HCT116 (cell line): ENCODE measurements around the gene SLC22A5. TPM values are rescaled to one million over a fixed set of nuclear protein-coding genes. Genes with fewer than 3 reads are reported as not detected.

Experiments used
- ATAC-seq: fragments of 200-7000 bp; cut with Tn5 transposase; 2 replicates; pipeline ENCODE4 v1.9.1; 2020; ENCODE audit warnings: mild to moderate bottlenecking, moderate library complexity
- BruUV-seq: library from RNA; stranded (reverse); fragments of 400-500 nt; replicated peaks from 2 replicates; lab custom pipeline; 2021; lab: Mats Ljungman, UMichigan
- CTCF ChIA-PET: fragments of 300-600 bp; sonication (Branson Sonifier 250); formaldehyde crosslinking; loops from one replicate; lab custom pipeline; 2021; ENCODE audit warnings: antibody characterized with exemption; lab: Charles Lee
- POLR2A ChIA-PET: fragments of 300-600, 350-600 bp; sonication (Branson Sonifier 250); formaldehyde crosslinking; loops from one replicate; lab custom pipeline; 2021; ENCODE audit warnings: antibody characterized with exemption; lab: Charles Lee
- RAD21 ChIA-PET, 2 experiments: fragments of 300-600 bp; sonication (Branson Sonifier 250); formaldehyde crosslinking; loops; one replicate each; lab custom pipeline; 2023; ENCODE audit warnings: low total read pairs in 2 of 2; ENCODE audit not compliant: uncharacterized antibody in 2 of 2, unreplicated experiment in 2 of 2, low non-redundant PET in 1 of 2; lab: Charles Lee
- DNase-seq: peaks from one replicate; pipeline ENCODE4 v3.0.0-alpha.2; 2010; ENCODE audit warnings: low read depth, low spot score
- H2AFZ ChIP-seq: fragments of 200-600 bp; shearing (Covaris generic), sonication (generic); 2 replicates; pipeline ENCODE4 v1.6.1; 2017; ENCODE audit warnings: low read depth, mixed run types, mixed read lengths, antibody characterized with exemption, low read length; ENCODE audit not compliant: poor library complexity, severe bottlenecking
- H3K27ac ChIP-seq: 2 replicates; pipeline ENCODE4 v1.5.1; 2012; ENCODE audit warnings: low read depth, low read length
- H3K27me3 ChIP-seq: fragments of 200-600 bp; sonication (generic); 2 replicates; pipeline ENCODE4 v1.6.1; 2016; ENCODE audit warnings: mixed run types, low read length, mixed read lengths; ENCODE audit not compliant: insufficient read depth
- H3K36me3 ChIP-seq, 2 experiments: fragments of 200-500 bp in 1 of 2; fragments of 200-600 bp in 1 of 2; sonication (Bioruptor generic) in 1 of 2; sonication (generic) in 1 of 2; 2 replicates each; pipeline versions ENCODE4 v1.5.1 to v1.6.1; 2014 to 2016; ENCODE audit warnings: low read length in 2 of 2, inconsistent platforms in 1 of 2, mixed read lengths in 1 of 2, mixed run types in 1 of 2; ENCODE audit not compliant: insufficient read depth in 2 of 2, control insufficient read depth in 1 of 2
- H3K4me1 ChIP-seq, 2 experiments: fragments of 200-600 bp in 1 of 2; sonication (generic) in 1 of 2; 2 replicates each; pipeline versions ENCODE4 v1.5.1 to v1.6.1; 2012 to 2017; ENCODE audit warnings: low read length in 2 of 2, inconsistent platforms in 1 of 2, mild to moderate bottlenecking in 1 of 2, mixed read lengths in 1 of 2, mixed run types in 1 of 2, moderate library complexity in 1 of 2; ENCODE audit not compliant: insufficient read depth in 2 of 2, control insufficient read depth in 1 of 2
- H3K4me2 ChIP-seq: fragments of 200-600 bp; sonication (generic); 2 replicates; pipeline ENCODE4 v1.6.1; 2017; ENCODE audit warnings: mixed run types, low read length, mixed read lengths
- H3K4me3 ChIP-seq, 2 experiments: fragments of 200-600 bp in 1 of 2; sonication (generic) in 1 of 2; replicated peaks in 1 of 2; 2 replicates each; pipeline ENCODE4 v1.5.1; 2011 to 2016; ENCODE audit warnings: low read length in 2 of 2, control low read depth in 1 of 2, low read depth in 1 of 2, mild to moderate bottlenecking in 1 of 2, mixed read lengths in 1 of 2, mixed run types in 1 of 2
- H3K79me2 ChIP-seq: fragments of 200-600 bp; sonication (generic); 2 replicates; pipeline ENCODE4 v1.6.1; 2017; ENCODE audit warnings: mild to moderate bottlenecking, mixed run types, low read length, moderate library complexity, mixed read lengths; ENCODE audit not compliant: insufficient read depth
- H3K9ac ChIP-seq: fragments of 200-600 bp; sonication (generic); 2 replicates; pipeline ENCODE4 v1.6.1; 2016; ENCODE audit warnings: low read length, mixed read lengths
- H3K9me2 ChIP-seq: fragments of 200-600 bp; sonication (generic), shearing (Covaris generic); 2 replicates; pipeline ENCODE4 v1.6.1; 2017; ENCODE audit warnings: mixed run types, mild to moderate bottlenecking, moderate library complexity; ENCODE audit not compliant: insufficient read depth
- H3K9me3 ChIP-seq, 2 experiments: fragments of 200-500 bp in 1 of 2; fragments of 200-600 bp in 1 of 2; sonication (Bioruptor generic) in 1 of 2; sonication (generic) in 1 of 2; 2 replicates each; pipeline ENCODE4 v1.6.1; 2014 to 2017; ENCODE audit warnings: low read length in 2 of 2, mixed read lengths in 2 of 2, inconsistent platforms in 1 of 2, low read depth in 1 of 2, mild to moderate bottlenecking in 1 of 2, mixed run types in 1 of 2, moderate library complexity in 1 of 2; ENCODE audit not compliant: control insufficient read depth in 1 of 2, insufficient read depth in 1 of 2
- H4K20me1 ChIP-seq: fragments of 200-600 bp; sonication (generic), shearing (Covaris generic); 2 replicates; pipeline ENCODE4 v1.6.1; 2017; ENCODE audit warnings: mixed run types, mild to moderate bottlenecking, moderate library complexity; ENCODE audit not compliant: insufficient read depth
- CBX3 ChIP-seq: IDR thresholded peaks from 2 replicates; pipeline ENCODE4 v1.6.1; 2012; ENCODE audit warnings: low read depth
- CTCF ChIP-seq, 3 experiments: fragments of 200-600 bp in 1 of 3; sonication (generic) in 1 of 3; IDR thresholded peaks in 2 of 3; conservative IDR thresholded peaks in 1 of 3; 2 replicates each; pipeline ENCODE4 v1.5.1; 2012 to 2017; ENCODE audit warnings: low read depth in 2 of 3, low read length in 2 of 3, antibody characterized with exemption in 1 of 3, borderline replicate concordance in 1 of 3, control low read depth in 1 of 3, mild to moderate bottlenecking in 1 of 3, mixed read lengths in 1 of 3, mixed run types in 1 of 3, moderate library complexity in 1 of 3; ENCODE audit not compliant: insufficient read depth in 1 of 3
- EGR1 ChIP-seq: IDR thresholded peaks from 2 replicates; pipeline ENCODE4 v1.6.1; 2012; ENCODE audit warnings: low read depth
- EZH2phosphoT487 ChIP-seq: fragments of 200-600 bp; IDR thresholded peaks from 2 replicates; pipeline ENCODE4 v1.6.1; 2018; ENCODE audit warnings: antibody characterized with exemption, borderline replicate concordance
- POLR2A ChIP-seq: IDR thresholded peaks from 2 replicates; pipeline ENCODE4 v1.7.0; 2011; ENCODE audit warnings: borderline replicate concordance; ENCODE audit not compliant: insufficient read depth, insufficient read length; ENCODE audit errors: extremely low read depth
- RAD21 ChIP-seq: IDR thresholded peaks from 2 replicates; pipeline ENCODE4 v1.6.1; 2012; ENCODE audit warnings: low read depth, mild to moderate bottlenecking
- SIN3A ChIP-seq: IDR thresholded peaks from 2 replicates; pipeline ENCODE4 v1.6.1; 2012; ENCODE audit warnings: low read depth
- SP1 ChIP-seq: IDR thresholded peaks from 2 replicates; pipeline ENCODE4 v1.6.1; 2012; ENCODE audit warnings: low read depth
- YY1 ChIP-seq: IDR thresholded peaks from 2 replicates; pipeline ENCODE4 v1.6.1; 2011; ENCODE audit warnings: low read length, low read depth, moderate library complexity, mild to moderate bottlenecking; ENCODE audit not compliant: insufficient replicate concordance; ENCODE audit errors: extremely low read depth
- intact Hi-C: fragments of 100-400 bp; cut with micrococcal nuclease; formaldehyde crosslinking; loops from 2 replicates; pipeline ENCODE4 v1.10.0; 2022
- total RNA-seq: library from RNA; stranded (reverse); gene quantifications from one replicate; pipeline ENCODE4 v1.2.1, GENCODE V29; 2021; ENCODE audit not compliant: unreplicated experiment
- TF ChIP-seq, protein P1 (sequence below): IDR thresholded peaks from 2 replicates; pipeline ENCODE4 v1.6.1; 2012
- TF ChIP-seq, protein P2 (sequence below): IDR thresholded peaks from 2 replicates; pipeline ENCODE4 v1.6.1; 2011; ENCODE audit warnings: mild to moderate bottlenecking, low read length, moderate library complexity; ENCODE audit not compliant: insufficient replicate concordance; ENCODE audit errors: extremely low read depth

SLC22A5 gene
- total RNA-seq, 1 experiment from 2014 or later: 9.9 TPM

DNA sequence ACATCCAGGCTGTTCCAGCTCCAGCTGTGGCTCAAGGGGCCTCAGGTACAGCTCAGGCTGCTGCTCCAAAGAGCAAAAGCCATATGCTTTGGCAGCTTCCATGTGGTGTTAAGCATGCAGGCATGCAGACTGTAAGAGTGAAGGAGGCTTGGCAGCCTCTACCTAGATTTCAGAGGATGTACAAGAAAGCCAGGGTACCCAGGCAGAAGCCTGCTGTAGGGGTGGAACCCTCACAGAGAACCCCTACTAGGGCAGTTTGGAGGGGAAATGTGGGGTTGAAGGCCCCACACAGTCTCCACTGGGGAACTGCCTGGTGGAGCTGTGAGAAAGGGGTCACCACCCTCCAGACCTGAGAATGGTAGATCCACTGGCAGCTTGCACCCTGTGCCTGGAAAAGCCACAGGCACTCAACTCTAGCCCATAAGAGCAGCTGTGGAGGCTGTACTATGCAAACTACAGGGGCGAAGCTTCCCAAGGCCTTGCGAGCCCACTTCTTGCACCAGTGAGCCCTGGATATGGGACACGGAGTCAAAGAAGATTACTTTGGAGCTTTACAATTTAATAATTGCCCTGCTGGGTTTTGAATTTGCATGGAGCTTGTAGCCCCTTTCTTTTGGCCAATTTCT lies 14.3 kb upstream of the SLC22A5 start (continued):
- no peak for TF ChIP-seq EZH2phosphoT487
- TF ChIP-seq EGR1: no peak

- no peaks in the 10 kb centered on the region for H3K9me3 ChIP-seq
- RAD21 ChIA-PET: no interaction called here
- H3K9ac ChIP-seq: no peak overlapping the region
- POLR2A ChIA-PET: interaction anchor here (1.2 kb wide), 1 partner anchor 11 kb away, joined by 3 read pairs; the partner anchor contains the start of gene SLC22A5
- no peaks in the 10 kb centered on the region for H3K27me3 ChIP-seq
- TF ChIP-seq RAD21 (no peak), SP1 (no peak), CTCF (IDR thresholded peaks at IDR 0.05 in 2 of 3, conservative IDR thresholded peaks at IDR 0.05 in 1 of 3; ENCODE audit: borderline replicate concordance in 1 of 3, insufficient read depth in 1 of 3, low read depth in 2 of 3, low read length in 2 of 3) (no peak), CBX3 (no peak), POLR2A (no peak), YY1 (no peak), SIN3A (no peak)
- TF ChIP-seq, protein P1, sequence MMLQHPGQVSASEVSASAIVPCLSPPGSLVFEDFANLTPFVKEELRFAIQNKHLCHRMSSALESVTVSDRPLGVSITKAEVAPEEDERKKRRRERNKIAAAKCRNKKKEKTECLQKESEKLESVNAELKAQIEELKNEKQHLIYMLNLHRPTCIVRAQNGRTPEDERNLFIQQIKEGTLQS: no peak
- TF ChIP-seq, protein P2, sequence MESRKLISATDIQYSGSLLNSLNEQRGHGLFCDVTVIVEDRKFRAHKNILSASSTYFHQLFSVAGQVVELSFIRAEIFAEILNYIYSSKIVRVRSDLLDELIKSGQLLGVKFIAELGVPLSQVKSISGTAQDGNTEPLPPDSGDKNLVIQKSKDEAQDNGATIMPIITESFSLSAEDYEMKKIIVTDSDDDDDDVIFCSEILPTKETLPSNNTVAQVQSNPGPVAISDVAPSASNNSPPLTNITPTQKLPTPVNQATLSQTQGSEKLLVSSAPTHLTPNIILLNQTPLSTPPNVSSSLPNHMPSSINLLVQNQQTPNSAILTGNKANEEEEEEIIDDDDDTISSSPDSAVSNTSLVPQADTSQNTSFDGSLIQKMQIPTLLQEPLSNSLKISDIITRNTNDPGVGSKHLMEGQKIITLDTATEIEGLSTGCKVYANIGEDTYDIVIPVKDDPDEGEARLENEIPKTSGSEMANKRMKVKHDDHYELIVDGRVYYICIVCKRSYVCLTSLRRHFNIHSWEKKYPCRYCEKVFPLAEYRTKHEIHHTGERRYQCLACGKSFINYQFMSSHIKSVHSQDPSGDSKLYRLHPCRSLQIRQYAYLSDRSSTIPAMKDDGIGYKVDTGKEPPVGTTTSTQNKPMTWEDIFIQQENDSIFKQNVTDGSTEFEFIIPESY: no peak
- TF ChIP-seq, all 23 proteins: peak for 0
- intact Hi-C loops: no loop called here
- no TSS peak for BruUV-seq
- DNase-seq (no peak), ATAC-seq (no peak)
- Histone ChIP-seq H3K4me1 (peaks cover 3 to 11% of the 10 kb centered on the region in 2 experiments), H3K36me3 (no peaks in the 10 kb centered on the region), H3K9me2 (no peaks in the 10 kb centered on the region), H2AFZ (no peak overlapping the region), H4K20me1 (no peaks in the 10 kb centered on the region), H3K4me2 (no peak overlapping the region), H3K4me3 (no peak overlapping the region), H3K27ac (no peak overlapping the region), H3K79me2 (no peaks in the 10 kb centered on the region)
- CTCF ChIA-PET: no interaction called here
These were observed 10.7 kb upstream of the SLC22A5 start for GRCh38 chr5:132358775-132359174.
